ENCODE data around the gene RFPL3.

Gene RFPL3

GRCh38 chr22:32376681-32377080 is 19.0 kb downstream of the RFPL3 start:
- H3K9me3 Mint-ChIP-seq: no peaks in the 10 kb centered on the region
- H3K36me3 Mint-ChIP-seq (ENCODE audit: insufficient read depth): peaks cover 3% of the 10 kb centered on the region
- no peak overlapping the region for H3K4me3 Mint-ChIP-seq
- H3K27me3 Mint-ChIP-seq: no peaks in the 10 kb centered on the region
- H3K4me1 Mint-ChIP-seq: no peaks in the 10 kb centered on the region
- ATAC-seq (replicated peaks; ENCODE audit: extremely low read depth, poor library complexity, severe bottlenecking) (no peak), DNase-seq (ENCODE audit: low spot score in 2 of 2) (no peak)
- H3K27ac Mint-ChIP-seq (ENCODE audit: low read depth): no peak overlapping the region

GRCh38 chr22:32378707-32379272 is 21.1 kb downstream of the RFPL3 start:
- Mint-ChIP-seq H3K9me3 (no peaks in the 10 kb centered on the region), H3K4me3 (no peak overlapping the region), H3K27ac (ENCODE audit: low read depth) (no peak overlapping the region), H3K27me3 (no peaks in the 10 kb centered on the region), H3K4me1 (no peaks in the 10 kb centered on the region), H3K36me3 (ENCODE audit: insufficient read depth) (peaks cover 3% of the 10 kb centered on the region)
- ATAC-seq (replicated peaks; ENCODE audit: extremely low read depth, poor library complexity, severe bottlenecking) (no peak), DNase-seq (ENCODE audit: low spot score in 2 of 2) (no peak)

GRCh38 chr22:32380991-32381390 is 23.3 kb downstream of the RFPL3 start:
- Mint-ChIP-seq H3K9me3 (no peaks in the 10 kb centered on the region), H3K4me1 (no peaks in the 10 kb centered on the region), H3K36me3 (ENCODE audit: insufficient read depth) (peaks cover 5% of the 10 kb centered on the region), H3K27ac (ENCODE audit: low read depth) (no peak overlapping the region), H3K27me3 (no peaks in the 10 kb centered on the region), H3K4me3 (no peak overlapping the region)
- ATAC-seq (replicated peaks; ENCODE audit: extremely low read depth, poor library complexity, severe bottlenecking) (no peak), DNase-seq (ENCODE audit: low spot score in 2 of 2) (no peak)

- no peaks in the 10 kb centered on the region for H3K9me3 Mint-ChIP-seq
- no peaks in the 10 kb centered on the region for H3K4me1 Mint-ChIP-seq
- H3K27ac Mint-ChIP-seq (ENCODE audit: low read depth): no peak overlapping the region
- DNase-seq (ENCODE audit: low spot score in 2 of 2) (no peak), ATAC-seq (replicated peaks; ENCODE audit: extremely low read depth, poor library complexity, severe bottlenecking) (no peak)
- peaks cover 29% of the 10 kb centered on the region for H3K36me3 Mint-ChIP-seq (ENCODE audit: insufficient read depth)
- H3K27me3 Mint-ChIP-seq: no peaks in the 10 kb centered on the region
- no peak overlapping the region for H3K4me3 Mint-ChIP-seq
Measured at GRCh38 chr22:32385681-32386080, 28.0 kb downstream of the RFPL3 start.

- H3K36me3 Mint-ChIP-seq (ENCODE audit: insufficient read depth): peaks cover 60% of the 10 kb centered on the region
- H3K4me1 Mint-ChIP-seq: no peaks in the 10 kb centered on the region
- no peaks in the 10 kb centered on the region for H3K9me3 Mint-ChIP-seq
- no peak overlapping the region for H3K4me3 Mint-ChIP-seq
- peak overlapping the region; percentile 18 for H3K27ac Mint-ChIP-seq (ENCODE audit: low read depth)
- H3K27me3 Mint-ChIP-seq: no peaks in the 10 kb centered on the region
- ATAC-seq (replicated peaks; ENCODE audit: extremely low read depth, poor library complexity, severe bottlenecking) (no peak), DNase-seq (ENCODE audit: low spot score in 2 of 2) (no peak)
Measured at GRCh38 chr22:32389685-32390084, 32.0 kb downstream of the RFPL3 start.

- ATAC-seq (replicated peaks; ENCODE audit: extremely low read depth, poor library complexity, severe bottlenecking): no peak
- peaks cover 77% of the 10 kb centered on the region for H3K36me3 Mint-ChIP-seq (ENCODE audit: insufficient read depth)
- no peaks in the 10 kb centered on the region for H3K4me1 Mint-ChIP-seq
- H3K9me3 Mint-ChIP-seq: no peaks in the 10 kb centered on the region
- H3K4me3 Mint-ChIP-seq: no peak overlapping the region
- H3K27me3 Mint-ChIP-seq: no peaks in the 10 kb centered on the region
- no peak overlapping the region for H3K27ac Mint-ChIP-seq (ENCODE audit: low read depth)
- no peak for DNase-seq (ENCODE audit: low spot score in 2 of 2)
Measured at GRCh38 chr22:32395107-32395506, 37.4 kb downstream of the RFPL3 start.

GRCh38 chr22:32396255-32396654 is 38.6 kb downstream of the RFPL3 start:
- Mint-ChIP-seq H3K27me3 (no peaks in the 10 kb centered on the region), H3K4me1 (no peaks in the 10 kb centered on the region), H3K27ac (ENCODE audit: low read depth) (no peak overlapping the region), H3K9me3 (no peaks in the 10 kb centered on the region), H3K4me3 (no peak overlapping the region), H3K36me3 (ENCODE audit: insufficient read depth) (peaks cover 79% of the 10 kb centered on the region)
- no peak for ATAC-seq (replicated peaks; ENCODE audit: extremely low read depth, poor library complexity, severe bottlenecking)
- DNase-seq (ENCODE audit: low spot score in 2 of 2): no peak

GRCh38 chr22:32396746-32397145 is 39.1 kb downstream of the RFPL3 start:
- Mint-ChIP-seq H3K27ac (ENCODE audit: low read depth) (no peak overlapping the region), H3K27me3 (no peaks in the 10 kb centered on the region), H3K4me1 (no peaks in the 10 kb centered on the region), H3K4me3 (no peak overlapping the region), H3K36me3 (ENCODE audit: insufficient read depth) (peaks cover 81% of the 10 kb centered on the region), H3K9me3 (no peaks in the 10 kb centered on the region)
- ATAC-seq (replicated peaks; ENCODE audit: extremely low read depth, poor library complexity, severe bottlenecking): no peak
- no peak for DNase-seq (ENCODE audit: low spot score in 2 of 2)

- ATAC-seq (replicated peaks; ENCODE audit: extremely low read depth, poor library complexity, severe bottlenecking) (no peak), DNase-seq (ENCODE audit: low spot score in 2 of 2) (no peak)
- no peaks in the 10 kb centered on the region for H3K27me3 Mint-ChIP-seq
- H3K9me3 Mint-ChIP-seq: no peaks in the 10 kb centered on the region
- H3K27ac Mint-ChIP-seq (ENCODE audit: low read depth): no peak overlapping the region
- H3K36me3 Mint-ChIP-seq (ENCODE audit: insufficient read depth): peaks cover 76% of the 10 kb centered on the region
- H3K4me3 Mint-ChIP-seq: no peak overlapping the region
- no peaks in the 10 kb centered on the region for H3K4me1 Mint-ChIP-seq
Measured at GRCh38 chr22:32401486-32401885, 43.8 kb downstream of the RFPL3 start.

- ATAC-seq (replicated peaks; ENCODE audit: extremely low read depth, poor library complexity, severe bottlenecking) (no peak), DNase-seq (ENCODE audit: low spot score in 2 of 2) (no peak)
- H3K4me3 Mint-ChIP-seq: no peak overlapping the region
- H3K4me1 Mint-ChIP-seq: peaks cover 18% of the 10 kb centered on the region
- H3K36me3 Mint-ChIP-seq (ENCODE audit: insufficient read depth): peaks cover 75% of the 10 kb centered on the region
- no peaks in the 10 kb centered on the region for H3K27me3 Mint-ChIP-seq
- peak overlapping the region; percentile 19 for H3K27ac Mint-ChIP-seq (ENCODE audit: low read depth)
- no peaks in the 10 kb centered on the region for H3K9me3 Mint-ChIP-seq
Measured at GRCh38 chr22:32404021-32404420, 46.4 kb downstream of the RFPL3 start.

- Mint-ChIP-seq H3K4me1 (peaks cover 35% of the 10 kb centered on the region), H3K9me3 (no peaks in the 10 kb centered on the region), H3K4me3 (no peak overlapping the region), H3K27ac (ENCODE audit: low read depth) (no peak overlapping the region), H3K27me3 (no peaks in the 10 kb centered on the region), H3K36me3 (ENCODE audit: insufficient read depth) (peaks cover 60% of the 10 kb centered on the region)
- DNase-seq (ENCODE audit: low spot score in 2 of 2) (no peak), ATAC-seq (replicated peaks; ENCODE audit: extremely low read depth, poor library complexity, severe bottlenecking) (no peak)
Measured at GRCh38 chr22:32407312-32407711, 49.6 kb downstream of the RFPL3 start.

- Mint-ChIP-seq H3K4me3 (no peak overlapping the region), H3K9me3 (no peaks in the 10 kb centered on the region), H3K27me3 (no peaks in the 10 kb centered on the region), H3K4me1 (peaks cover 38% of the 10 kb centered on the region), H3K36me3 (ENCODE audit: insufficient read depth) (peaks cover 59% of the 10 kb centered on the region), H3K27ac (ENCODE audit: low read depth) (no peak overlapping the region)
- DNase-seq (ENCODE audit: low spot score in 2 of 2) (no peak), ATAC-seq (replicated peaks; ENCODE audit: extremely low read depth, poor library complexity, severe bottlenecking) (no peak)
Measured at GRCh38 chr22:32407936-32408335, 50.3 kb downstream of the RFPL3 start.

GRCh38 chr22:32409977-32410376 is 52.3 kb downstream of the RFPL3 start:
- peaks cover 42% of the 10 kb centered on the region for H3K4me1 Mint-ChIP-seq
- DNase-seq (ENCODE audit: low spot score in 2 of 2) (no peak), ATAC-seq (replicated peaks; ENCODE audit: extremely low read depth, poor library complexity, severe bottlenecking) (no peak)
- peak overlapping the region; percentile 13 for H3K27ac Mint-ChIP-seq (ENCODE audit: low read depth)
- no peaks in the 10 kb centered on the region for H3K27me3 Mint-ChIP-seq
- no peaks in the 10 kb centered on the region for H3K9me3 Mint-ChIP-seq
- H3K36me3 Mint-ChIP-seq (ENCODE audit: insufficient read depth): peaks cover 44% of the 10 kb centered on the region
- H3K4me3 Mint-ChIP-seq: peak overlapping the region; percentile 95

- Mint-ChIP-seq H3K27me3 (no peaks in the 10 kb centered on the region), H3K4me3 (peak overlapping the region; percentile 95), H3K36me3 (ENCODE audit: insufficient read depth) (peaks cover 40% of the 10 kb centered on the region), H3K4me1 (peaks cover 42% of the 10 kb centered on the region), H3K9me3 (no peaks in the 10 kb centered on the region), H3K27ac (ENCODE audit: low read depth) (no peak overlapping the region)
- DNase-seq (ENCODE audit: low spot score in 2 of 2) (no peak), ATAC-seq (replicated peaks; ENCODE audit: extremely low read depth, poor library complexity, severe bottlenecking) (no peak)
Measured at GRCh38 chr22:32410459-32410858, 52.8 kb downstream of the RFPL3 start.
